NCI-H446 treated with DMSO at 0.1 percent for 48 hours (cell line): Measurements from ENCODE around the gene AARS2.

Experiments
- DNase-seq: peaks from one replicate; lab custom pipeline; 2025; lab: John Stamatoyannopoulos, UW

The AARS2 gene

DNA sequence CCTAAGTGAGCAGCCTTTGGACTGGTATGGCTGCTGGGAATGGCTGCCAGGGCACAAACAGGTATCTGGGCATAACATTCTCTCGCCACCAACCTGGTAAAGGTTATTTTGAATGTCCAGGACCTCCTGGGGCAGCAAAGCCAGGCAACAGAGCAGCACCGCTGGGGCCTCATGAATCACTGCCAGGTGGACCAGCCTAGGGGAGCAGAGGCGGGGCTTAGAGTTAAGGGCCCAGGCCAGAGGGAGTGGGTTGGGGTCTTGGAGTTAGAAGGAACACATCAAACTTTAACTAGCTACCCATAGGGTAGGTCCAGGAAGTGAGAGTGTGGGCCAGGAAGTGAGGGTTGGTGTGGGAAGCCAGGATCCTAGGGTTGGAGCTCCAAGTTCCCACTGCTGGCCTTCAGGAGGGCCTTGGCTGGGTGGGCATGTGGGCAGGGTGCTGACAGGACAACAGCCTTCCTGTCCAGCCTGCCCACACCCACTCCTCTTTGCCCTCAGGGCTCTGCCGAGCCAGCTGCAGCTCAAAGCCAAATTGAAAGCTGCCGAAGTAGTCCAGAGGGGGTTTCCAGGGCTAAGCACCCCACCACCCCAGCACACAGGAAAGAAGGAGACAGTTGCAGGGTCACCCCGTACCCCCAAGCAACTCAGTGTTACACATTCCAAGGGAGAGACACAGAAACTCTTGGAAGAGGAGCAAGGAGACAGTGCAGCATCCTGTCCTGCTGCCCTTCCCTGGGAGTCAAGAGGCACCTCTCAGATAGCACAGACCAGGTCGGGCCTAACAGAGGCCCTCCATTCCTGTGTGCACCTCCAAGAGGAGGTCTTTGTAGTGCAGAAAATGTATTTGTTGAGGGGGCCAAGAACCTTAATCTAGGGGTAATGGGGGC is 50.4 kb downstream of the AARS2 start:
- DNase-seq = no peak

DNA sequence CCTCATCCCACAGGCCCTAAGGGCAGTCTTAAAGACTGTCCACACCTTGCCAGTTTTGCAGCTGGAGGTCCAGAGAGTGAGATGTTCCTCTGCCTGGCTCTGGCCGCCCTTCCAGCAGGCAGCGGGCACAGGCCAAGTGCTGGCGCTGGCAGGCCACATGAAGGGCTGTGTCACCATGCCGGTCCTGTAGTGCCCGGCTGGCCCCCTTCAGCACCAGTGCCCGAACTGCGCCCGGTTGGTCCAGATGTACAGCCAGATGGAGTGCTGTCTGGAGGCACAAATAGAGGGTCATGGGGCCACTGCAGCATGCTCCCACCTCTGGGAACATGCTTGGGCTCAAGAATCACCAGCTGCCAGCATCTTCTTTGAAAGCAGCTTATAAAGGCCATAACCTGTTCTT is 51.6 kb downstream of the AARS2 start:
- DNase-seq = no peak

GRCh38 chr6:44260451-44261297 is 52.5 kb downstream of the AARS2 start:
- no peak for DNase-seq

- no peak for DNase-seq
Measured at GRCh38 chr6:44260011-44260410, 53.1 kb downstream of the AARS2 start.

- no peak for DNase-seq
Measured at GRCh38 chr6:44258921-44259320, 54.2 kb downstream of the AARS2 start.

DNA sequence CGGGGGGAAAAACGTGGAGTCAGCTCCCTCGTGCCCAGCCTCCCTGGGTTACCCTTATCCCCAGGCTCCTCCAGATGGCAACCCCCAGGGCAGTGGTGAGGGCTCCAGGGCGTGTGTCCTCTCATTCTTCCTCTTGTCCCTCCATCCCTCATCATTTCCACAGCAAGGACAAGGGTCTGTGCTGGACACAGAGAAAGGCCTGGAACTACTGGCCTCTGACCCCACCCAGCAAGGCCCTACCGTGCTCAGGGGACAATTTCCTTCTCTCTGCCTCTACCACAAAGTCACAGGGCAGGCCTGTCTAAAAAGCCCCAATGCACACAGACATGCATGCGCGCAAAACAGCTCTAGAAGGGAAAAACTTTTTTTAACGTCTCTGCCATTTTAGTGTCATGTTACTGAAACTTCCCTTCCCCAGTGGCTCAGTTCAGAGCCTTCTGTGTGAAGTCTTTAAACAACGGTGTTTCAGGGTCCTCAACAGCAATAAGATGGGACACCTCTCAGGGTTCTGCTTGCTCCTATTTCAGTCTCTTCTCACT is 54.8 kb downstream of the AARS2 start:
- no peak for DNase-seq

DNA sequence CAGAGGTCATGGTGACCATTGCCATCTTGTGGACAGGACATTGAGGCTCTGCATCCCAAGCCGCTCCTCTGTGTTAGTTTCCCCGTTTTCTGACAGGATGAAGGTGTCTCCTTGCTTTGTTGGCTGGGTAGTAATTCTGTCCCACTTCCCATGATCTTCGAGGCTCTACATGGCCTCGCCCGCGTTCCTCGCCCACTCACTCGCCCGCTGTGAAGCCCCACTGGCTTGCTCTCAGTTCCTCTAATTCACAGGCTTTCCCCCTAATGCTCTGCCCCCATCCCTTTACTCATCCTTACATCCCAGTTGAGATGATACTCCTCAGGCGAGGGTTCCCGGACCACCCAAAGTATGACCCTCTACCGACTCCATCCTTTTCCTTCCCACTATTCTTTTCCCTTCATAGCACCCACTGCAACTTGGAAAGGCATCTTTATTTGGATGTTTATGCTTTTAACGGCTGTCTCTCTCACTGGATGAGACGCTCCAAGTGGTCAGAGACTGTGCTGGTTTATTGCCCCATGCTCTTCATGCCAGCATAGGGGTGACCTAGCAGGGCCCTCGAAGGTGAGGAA is 55.3 kb downstream of the AARS2 start:
- no peak for DNase-seq

- DNase-seq = peak; percentile 31
Measured at GRCh38 chr6:44257025-44257752, 56.0 kb downstream of the AARS2 start, which contains the start of gene SLC35B2. Gene SLC35B2 (minus strand): TSS chr6:44257528. CDS start chr6:44257410, 118 bp downstream.

DNA sequence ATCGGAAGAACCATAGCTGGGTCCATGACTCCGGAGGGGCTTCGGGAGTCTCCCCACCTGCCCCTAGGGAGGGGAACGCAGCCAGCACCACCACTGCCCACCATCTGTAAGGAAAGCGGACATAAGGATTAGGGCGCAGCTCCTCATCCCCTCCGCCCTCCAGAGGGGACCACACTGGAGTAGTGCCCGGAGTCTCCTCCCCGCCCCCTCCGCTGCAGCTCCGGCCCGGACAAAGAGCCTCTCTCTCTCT is 56.4 kb downstream of the AARS2 start:
- DNase-seq = no peak

GRCh38 chr6:44255871-44256774 is 57.0 kb downstream of the AARS2 start:
- DNase-seq = no peak

DNA sequence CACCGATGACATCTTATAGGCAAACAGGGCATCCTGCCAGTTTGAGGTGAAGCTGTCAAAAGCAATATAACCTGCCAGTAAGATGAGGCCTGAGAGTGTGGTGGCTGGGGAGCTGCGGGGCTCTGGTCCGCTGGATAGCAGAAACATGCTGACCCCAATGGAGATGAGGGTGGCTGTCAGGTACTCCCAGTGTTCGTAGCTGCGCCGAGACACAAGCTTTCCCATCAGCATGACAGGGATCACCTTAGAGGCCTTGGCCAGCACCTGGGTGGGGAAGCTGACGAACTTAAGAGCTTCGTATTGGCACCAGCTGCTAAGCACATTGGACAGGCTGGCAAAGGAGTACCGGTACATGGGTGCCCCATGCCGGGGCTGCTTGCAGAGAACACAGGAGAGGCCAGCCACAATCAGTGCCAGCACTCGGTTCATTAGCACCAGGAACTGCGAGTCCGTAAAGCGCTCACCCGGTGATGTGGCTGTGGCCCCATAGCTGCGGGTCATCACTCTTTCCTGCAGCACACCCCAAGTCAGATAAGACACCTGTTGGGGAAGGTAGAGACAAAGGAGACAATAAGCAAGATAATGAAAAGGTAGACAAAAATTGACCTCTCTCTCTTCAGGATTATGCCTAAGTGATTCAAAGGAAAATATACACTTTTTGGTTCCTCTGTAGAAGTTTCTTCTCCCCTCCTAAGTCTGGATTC is 57.9 kb downstream of the AARS2 start:
- no peak for DNase-seq

- no peak for DNase-seq
Measured at GRCh38 chr6:44254191-44255104, 58.7 kb downstream of the AARS2 start.

DNA sequence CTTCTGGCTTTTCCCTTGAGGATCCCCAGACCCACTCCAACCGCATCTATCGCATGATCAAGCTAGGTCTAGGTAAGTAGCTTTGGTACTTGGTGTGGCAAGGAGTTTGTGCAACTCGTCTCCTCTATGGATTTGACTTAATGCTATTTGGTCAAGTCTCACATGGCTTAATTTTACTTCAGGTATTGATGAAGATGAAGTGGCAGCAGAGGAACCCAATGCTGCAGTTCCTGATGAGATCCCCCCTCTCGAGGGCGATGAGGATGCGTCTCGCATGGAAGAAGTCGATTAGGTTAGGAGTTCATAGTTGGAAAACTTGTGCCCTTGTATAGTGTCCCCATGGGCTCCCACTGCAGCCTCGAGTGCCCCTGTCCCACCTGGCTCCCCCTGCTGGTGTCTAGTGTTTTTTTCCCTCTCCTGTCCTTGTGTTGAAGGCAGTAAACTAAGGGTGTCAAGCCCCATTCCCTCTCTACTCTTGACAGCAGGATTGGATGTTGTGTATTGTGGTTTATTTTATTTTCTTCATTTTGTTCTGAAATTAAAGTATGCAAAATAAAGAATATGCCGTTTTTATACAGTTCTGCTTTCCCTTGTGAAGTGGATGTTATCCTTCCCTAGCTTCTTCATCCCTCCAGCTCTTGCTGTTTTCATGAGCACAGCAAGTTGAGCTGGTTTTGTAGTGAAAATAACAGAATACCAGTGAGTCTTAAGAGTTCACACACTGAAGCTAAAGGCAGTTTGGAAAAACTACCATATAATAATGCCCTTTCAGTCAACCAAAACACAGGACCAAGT is 59.6 kb downstream of the AARS2 start:
- DNase-seq = no peak

GRCh38 chr6:44251576-44252524 is 61.3 kb downstream of the AARS2 start:
- no peak for DNase-seq

GRCh38 chr6:44250718-44251123 is 62.4 kb downstream of the AARS2 start:
- no peak for DNase-seq

- no peak for DNase-seq
Measured at GRCh38 chr6:44250067-44250717, 63.0 kb downstream of the AARS2 start.
